Measurements from ENCODE around the gene ARHGAP42. TPM values are rescaled to one million over a fixed set of nuclear protein-coding genes. Genes with fewer than 3 reads are reported as not detected.

The ARHGAP42 gene
- total RNA-seq, 1 experiment from 2014 or later = 7.1 TPM

DNA sequence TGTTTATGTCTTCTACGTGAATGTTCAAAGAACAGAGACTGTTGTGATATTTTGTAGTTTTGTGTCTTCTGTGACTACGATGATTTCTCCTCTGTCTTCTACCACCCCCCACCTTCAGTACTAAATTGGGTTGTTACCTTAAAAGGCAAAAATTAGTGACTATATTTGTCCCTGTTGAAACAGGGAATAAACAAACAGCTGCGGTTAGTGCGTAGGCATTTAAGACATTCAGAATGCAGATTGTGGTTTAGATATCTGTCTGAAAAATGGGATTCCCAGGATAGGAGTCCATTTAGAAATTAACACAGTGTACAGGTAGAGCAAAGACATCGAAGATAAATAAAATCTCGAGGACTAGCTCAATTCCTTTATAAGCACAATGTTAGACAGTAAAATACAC is 15.6 kb upstream of the ARHGAP42 start:
- Histone ChIP-seq H3K9me3 (ENCODE audit: control insufficient read depth, insufficient read depth, low read depth, low read length) (no peaks in the 10 kb centered on the region), H3K27me3 (ENCODE audit: control insufficient read depth, insufficient read depth, low read length) (no peaks in the 10 kb centered on the region), H3K4me1 (ENCODE audit: control insufficient read depth, insufficient read depth, low read length) (no peaks in the 10 kb centered on the region), H3K27ac (ENCODE audit: low read length) (no peak overlapping the region), H3K36me3 (ENCODE audit: control insufficient read depth, insufficient read depth, low read length) (no peaks in the 10 kb centered on the region), H3K4me3 (ENCODE audit: low read depth in 2 of 2, low read length in 2 of 2) (no peak overlapping the region)
- no peak for DNase-seq (ENCODE audit: low read depth, low spot score)
- TF ChIP-seq POLR2AphosphoS5 (IDR thresholded peaks at IDR 0.05; ENCODE audit: low read depth, low read length) = no peak
- no peak for TF ChIP-seq TCF7L2 (IDR thresholded peaks at IDR 0.05; ENCODE audit: low read depth, low read length)
- TF ChIP-seq, protein P1, sequence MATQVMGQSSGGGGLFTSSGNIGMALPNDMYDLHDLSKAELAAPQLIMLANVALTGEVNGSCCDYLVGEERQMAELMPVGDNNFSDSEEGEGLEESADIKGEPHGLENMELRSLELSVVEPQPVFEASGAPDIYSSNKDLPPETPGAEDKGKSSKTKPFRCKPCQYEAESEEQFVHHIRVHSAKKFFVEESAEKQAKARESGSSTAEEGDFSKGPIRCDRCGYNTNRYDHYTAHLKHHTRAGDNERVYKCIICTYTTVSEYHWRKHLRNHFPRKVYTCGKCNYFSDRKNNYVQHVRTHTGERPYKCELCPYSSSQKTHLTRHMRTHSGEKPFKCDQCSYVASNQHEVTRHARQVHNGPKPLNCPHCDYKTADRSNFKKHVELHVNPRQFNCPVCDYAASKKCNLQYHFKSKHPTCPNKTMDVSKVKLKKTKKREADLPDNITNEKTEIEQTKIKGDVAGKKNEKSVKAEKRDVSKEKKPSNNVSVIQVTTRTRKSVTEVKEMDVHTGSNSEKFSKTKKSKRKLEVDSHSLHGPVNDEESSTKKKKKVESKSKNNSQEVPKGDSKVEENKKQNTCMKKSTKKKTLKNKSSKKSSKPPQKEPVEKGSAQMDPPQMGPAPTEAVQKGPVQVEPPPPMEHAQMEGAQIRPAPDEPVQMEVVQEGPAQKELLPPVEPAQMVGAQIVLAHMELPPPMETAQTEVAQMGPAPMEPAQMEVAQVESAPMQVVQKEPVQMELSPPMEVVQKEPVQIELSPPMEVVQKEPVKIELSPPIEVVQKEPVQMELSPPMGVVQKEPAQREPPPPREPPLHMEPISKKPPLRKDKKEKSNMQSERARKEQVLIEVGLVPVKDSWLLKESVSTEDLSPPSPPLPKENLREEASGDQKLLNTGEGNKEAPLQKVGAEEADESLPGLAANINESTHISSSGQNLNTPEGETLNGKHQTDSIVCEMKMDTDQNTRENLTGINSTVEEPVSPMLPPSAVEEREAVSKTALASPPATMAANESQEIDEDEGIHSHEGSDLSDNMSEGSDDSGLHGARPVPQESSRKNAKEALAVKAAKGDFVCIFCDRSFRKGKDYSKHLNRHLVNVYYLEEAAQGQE (IDR thresholded peaks at IDR 0.05; ENCODE audit: insufficient read depth in 1 of 2, low read depth in 2 of 2, low read length in 1 of 2) = no peak
- no peak for TF ChIP-seq SIN3A (IDR thresholded peaks at IDR 0.05; ENCODE audit: borderline replicate concordance, insufficient read depth, low read depth, low read length)
- TF ChIP-seq, protein P2, sequence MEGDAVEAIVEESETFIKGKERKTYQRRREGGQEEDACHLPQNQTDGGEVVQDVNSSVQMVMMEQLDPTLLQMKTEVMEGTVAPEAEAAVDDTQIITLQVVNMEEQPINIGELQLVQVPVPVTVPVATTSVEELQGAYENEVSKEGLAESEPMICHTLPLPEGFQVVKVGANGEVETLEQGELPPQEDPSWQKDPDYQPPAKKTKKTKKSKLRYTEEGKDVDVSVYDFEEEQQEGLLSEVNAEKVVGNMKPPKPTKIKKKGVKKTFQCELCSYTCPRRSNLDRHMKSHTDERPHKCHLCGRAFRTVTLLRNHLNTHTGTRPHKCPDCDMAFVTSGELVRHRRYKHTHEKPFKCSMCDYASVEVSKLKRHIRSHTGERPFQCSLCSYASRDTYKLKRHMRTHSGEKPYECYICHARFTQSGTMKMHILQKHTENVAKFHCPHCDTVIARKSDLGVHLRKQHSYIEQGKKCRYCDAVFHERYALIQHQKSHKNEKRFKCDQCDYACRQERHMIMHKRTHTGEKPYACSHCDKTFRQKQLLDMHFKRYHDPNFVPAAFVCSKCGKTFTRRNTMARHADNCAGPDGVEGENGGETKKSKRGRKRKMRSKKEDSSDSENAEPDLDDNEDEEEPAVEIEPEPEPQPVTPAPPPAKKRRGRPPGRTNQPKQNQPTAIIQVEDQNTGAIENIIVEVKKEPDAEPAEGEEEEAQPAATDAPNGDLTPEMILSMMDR (IDR thresholded peaks at IDR 0.05) = no peak
- POLR2A ChIA-PET = no interaction called here
- CTCF ChIA-PET = no interaction called here
- BruUV-seq (replicated peaks) = no TSS peak
- no peak for ATAC-seq
- in situ Hi-C loops (cut with HindIII; ENCODE audit: low pct_unique_long_range_greater_than_20kb, low sequenced_read_pairs) = no loop called here
- intact Hi-C loops (cut with micrococcal nuclease; ENCODE audit: unreplicated experiment) = no loop called here

DNA sequence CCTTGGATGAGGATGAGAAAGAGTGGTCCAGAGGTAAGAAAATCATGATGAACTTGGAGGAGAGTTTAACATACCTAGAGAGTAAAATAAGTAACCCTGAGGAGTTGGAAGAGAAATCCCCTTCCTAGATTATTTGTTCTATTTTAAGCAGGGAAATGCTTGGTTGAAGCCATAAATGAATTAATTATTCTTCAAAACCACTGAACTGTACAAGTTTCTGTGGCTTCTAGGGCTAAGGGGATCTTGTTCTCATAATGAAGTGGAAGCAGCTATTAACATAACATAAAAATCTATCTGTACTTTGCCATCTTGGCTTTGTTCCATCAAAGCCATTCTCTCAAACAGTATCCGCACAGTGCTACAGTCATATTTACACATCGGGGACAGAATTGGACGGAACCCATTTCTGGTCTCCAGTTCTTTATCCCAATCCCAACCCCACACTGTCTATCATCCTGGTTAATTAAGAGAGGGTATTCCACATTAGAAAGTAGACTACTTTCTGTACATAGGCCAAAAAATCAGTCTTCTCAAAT is 14.5 kb upstream of the ARHGAP42 start:
- Histone ChIP-seq H3K27me3 (ENCODE audit: control insufficient read depth, insufficient read depth, low read length) (no peaks in the 10 kb centered on the region), H3K36me3 (ENCODE audit: control insufficient read depth, insufficient read depth, low read length) (no peaks in the 10 kb centered on the region), H3K9me3 (ENCODE audit: control insufficient read depth, insufficient read depth, low read depth, low read length) (no peaks in the 10 kb centered on the region), H3K27ac (ENCODE audit: low read length) (no peak overlapping the region), H3K4me3 (ENCODE audit: low read depth in 2 of 2, low read length in 2 of 2) (no peak overlapping the region), H3K4me1 (ENCODE audit: control insufficient read depth, insufficient read depth, low read length) (no peaks in the 10 kb centered on the region)
- ChIA-PET CTCF (no interaction called here), POLR2A (no interaction called here)
- intact Hi-C loops (cut with micrococcal nuclease; ENCODE audit: unreplicated experiment) = no loop called here
- no TSS peak for BruUV-seq (replicated peaks)
- ATAC-seq = no peak
- TF ChIP-seq TCF7L2 (IDR thresholded peaks at IDR 0.05; ENCODE audit: low read depth, low read length) (no peak), SIN3A (IDR thresholded peaks at IDR 0.05; ENCODE audit: borderline replicate concordance, insufficient read depth, low read depth, low read length) (no peak)
- TF ChIP-seq, protein P1 (IDR thresholded peaks at IDR 0.05; ENCODE audit: insufficient read depth in 1 of 2, low read depth in 2 of 2, low read length in 1 of 2) = no peak
- in situ Hi-C loops (cut with HindIII; ENCODE audit: low pct_unique_long_range_greater_than_20kb, low sequenced_read_pairs) = no loop called here
- DNase-seq (ENCODE audit: low read depth, low spot score) = no peak

Data from Panc1 (cell line).